ENCODE results near the gene ARNT2. TPM values are rescaled to one million over a fixed set of nuclear protein-coding genes. Genes with fewer than 3 reads are reported as not detected.

ARNT2 gene
- total RNA-seq, 2 experiments from 2014 or later: not detected

DNA sequence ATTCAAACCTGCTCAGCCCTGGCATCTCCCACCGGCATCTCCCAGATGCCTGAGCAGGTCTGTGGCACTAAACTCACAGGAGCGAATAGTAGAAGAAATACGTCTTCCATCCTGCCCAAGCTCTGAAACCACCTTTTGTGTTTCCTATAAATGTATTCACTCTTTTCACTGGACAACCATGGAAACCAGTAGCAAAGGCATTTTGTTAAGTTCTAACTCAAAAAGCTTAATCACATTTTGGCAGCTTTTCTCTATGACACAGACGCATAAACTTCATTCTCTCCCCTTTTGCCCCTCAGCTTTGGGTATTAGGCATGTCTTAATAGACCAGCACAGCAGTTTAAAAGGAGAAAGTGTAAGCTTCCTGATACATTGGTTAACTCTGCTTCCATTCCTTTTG lies 24.5 kb upstream of the ARNT2 start:
- no peak overlapping the region for H3K4me2 ChIP-seq (ENCODE audit: low read length)
- no TSS peak for BruUV-seq (replicated peaks)
- H3K79me2 ChIP-seq (ENCODE audit: insufficient read depth, low read depth, low read length): no peaks in the 10 kb centered on the region

DNA sequence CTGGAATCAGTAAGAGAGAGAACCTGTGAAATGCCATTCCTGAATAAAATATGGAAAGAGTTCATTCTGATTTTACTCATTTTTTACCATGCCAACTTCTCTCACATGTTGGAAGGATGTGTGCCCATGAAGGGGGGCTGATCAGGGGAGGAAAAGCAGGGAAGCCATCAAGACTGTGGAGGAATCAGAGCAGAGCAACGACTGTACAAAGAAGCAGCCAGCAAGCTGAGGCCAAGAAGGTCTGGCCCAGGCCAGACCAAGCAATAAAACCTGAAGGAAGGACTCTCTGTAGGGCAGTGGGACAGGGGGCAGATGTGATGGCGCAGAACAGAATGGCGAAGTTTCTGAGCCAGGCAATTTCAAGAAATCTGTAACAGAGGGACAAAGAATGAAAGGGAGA lies 24.0 kb upstream of the ARNT2 start:
- Histone ChIP-seq H3K27ac (ENCODE audit: low read depth, low read length, poor library complexity, severe bottlenecking) (no peak overlapping the region), H3K9me2 (ENCODE audit: insufficient read depth, low read length) (no peaks in the 10 kb centered on the region), H3K4me2 (ENCODE audit: low read length) (no peak overlapping the region), H3K36me3 (ENCODE audit: insufficient read depth, low read length) (no peaks in the 10 kb centered on the region), H3K4me1 (ENCODE audit: insufficient read depth, low read length, poor library complexity, severe bottlenecking) (no peaks in the 10 kb centered on the region), H3K79me2 (ENCODE audit: insufficient read depth, low read depth, low read length) (no peaks in the 10 kb centered on the region), H4K20me1 (ENCODE audit: insufficient read depth, low read length) (no peaks in the 10 kb centered on the region), H3K4me3 (ENCODE audit: low read depth, low read length, poor library complexity, severe bottlenecking) (no peak overlapping the region), H3K9me3 (ENCODE audit: low read length) (no peaks in the 10 kb centered on the region), H2AFZ (ENCODE audit: low read length) (no peak overlapping the region)
- DNase-seq (ENCODE audit: low spot score): no peak
- CTCF ChIA-PET (ENCODE audit: unreplicated experiment): no interaction called here
- TF ChIP-seq, protein P1, sequence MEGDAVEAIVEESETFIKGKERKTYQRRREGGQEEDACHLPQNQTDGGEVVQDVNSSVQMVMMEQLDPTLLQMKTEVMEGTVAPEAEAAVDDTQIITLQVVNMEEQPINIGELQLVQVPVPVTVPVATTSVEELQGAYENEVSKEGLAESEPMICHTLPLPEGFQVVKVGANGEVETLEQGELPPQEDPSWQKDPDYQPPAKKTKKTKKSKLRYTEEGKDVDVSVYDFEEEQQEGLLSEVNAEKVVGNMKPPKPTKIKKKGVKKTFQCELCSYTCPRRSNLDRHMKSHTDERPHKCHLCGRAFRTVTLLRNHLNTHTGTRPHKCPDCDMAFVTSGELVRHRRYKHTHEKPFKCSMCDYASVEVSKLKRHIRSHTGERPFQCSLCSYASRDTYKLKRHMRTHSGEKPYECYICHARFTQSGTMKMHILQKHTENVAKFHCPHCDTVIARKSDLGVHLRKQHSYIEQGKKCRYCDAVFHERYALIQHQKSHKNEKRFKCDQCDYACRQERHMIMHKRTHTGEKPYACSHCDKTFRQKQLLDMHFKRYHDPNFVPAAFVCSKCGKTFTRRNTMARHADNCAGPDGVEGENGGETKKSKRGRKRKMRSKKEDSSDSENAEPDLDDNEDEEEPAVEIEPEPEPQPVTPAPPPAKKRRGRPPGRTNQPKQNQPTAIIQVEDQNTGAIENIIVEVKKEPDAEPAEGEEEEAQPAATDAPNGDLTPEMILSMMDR (conservative IDR thresholded peaks at IDR 0.05; ENCODE audit: low read length): no peak
- no peak for TF ChIP-seq EZH2phosphoT487 (IDR thresholded peaks at IDR 0.05; ENCODE audit: borderline replicate concordance, low read depth, low read length)
- no TSS peak for BruUV-seq (replicated peaks)
- intact Hi-C loops (cut with micrococcal nuclease; ENCODE audit: unreplicated experiment): no loop called here
- POLR2A ChIA-PET: no interaction called here

More for the DNA sequence above, 24.5 kb upstream of the ARNT2 start:
- Histone ChIP-seq H3K36me3 (ENCODE audit: insufficient read depth, low read length) (no peaks in the 10 kb centered on the region), H3K4me3 (ENCODE audit: low read depth, low read length, poor library complexity, severe bottlenecking) (no peak overlapping the region), H2AFZ (ENCODE audit: low read length) (no peak overlapping the region), H3K9me2 (ENCODE audit: insufficient read depth, low read length) (no peaks in the 10 kb centered on the region), H3K27ac (ENCODE audit: low read depth, low read length, poor library complexity, severe bottlenecking) (no peak overlapping the region), H4K20me1 (ENCODE audit: insufficient read depth, low read length) (no peaks in the 10 kb centered on the region), H3K4me1 (ENCODE audit: insufficient read depth, low read length, poor library complexity, severe bottlenecking) (no peaks in the 10 kb centered on the region), H3K9me3 (ENCODE audit: low read length) (no peaks in the 10 kb centered on the region)
- ChIA-PET POLR2A (no interaction called here), CTCF (ENCODE audit: unreplicated experiment) (no interaction called here)
- no peak for TF ChIP-seq EZH2phosphoT487 (IDR thresholded peaks at IDR 0.05; ENCODE audit: borderline replicate concordance, low read depth, low read length)
- TF ChIP-seq, protein P1 (conservative IDR thresholded peaks at IDR 0.05; ENCODE audit: low read length): no peak
- intact Hi-C loops (cut with micrococcal nuclease; ENCODE audit: unreplicated experiment): no loop called here
- DNase-seq (ENCODE audit: low spot score): no peak

DNA sequence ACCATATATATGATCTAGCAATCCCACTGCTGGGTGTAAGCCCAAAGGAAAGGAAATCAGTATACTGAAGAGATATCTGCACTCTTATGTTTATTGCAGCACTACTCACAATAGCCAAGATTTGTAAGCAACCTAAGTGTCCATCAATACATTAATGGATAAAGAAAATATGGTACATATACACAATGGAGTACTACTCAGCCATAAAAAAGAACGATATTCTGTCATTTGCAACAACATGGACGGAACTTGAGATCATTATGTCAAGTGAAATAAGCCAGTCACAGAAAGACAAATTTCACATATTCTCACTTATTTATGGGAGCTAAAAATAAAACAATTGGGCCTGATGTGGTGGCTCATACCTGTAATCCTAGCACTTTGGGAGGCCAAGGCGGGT lies 21.9 kb upstream of the ARNT2 start:
- Histone ChIP-seq H3K79me2 (ENCODE audit: insufficient read depth, low read depth, low read length) (no peaks in the 10 kb centered on the region), H3K4me2 (ENCODE audit: low read length) (no peak overlapping the region), H4K20me1 (ENCODE audit: insufficient read depth, low read length) (no peaks in the 10 kb centered on the region), H3K4me1 (ENCODE audit: insufficient read depth, low read length, poor library complexity, severe bottlenecking) (no peaks in the 10 kb centered on the region), H2AFZ (ENCODE audit: low read length) (no peak overlapping the region), H3K9me2 (ENCODE audit: insufficient read depth, low read length) (no peaks in the 10 kb centered on the region), H3K9me3 (ENCODE audit: low read length) (no peaks in the 10 kb centered on the region), H3K36me3 (ENCODE audit: insufficient read depth, low read length) (no peaks in the 10 kb centered on the region), H3K4me3 (ENCODE audit: low read depth, low read length, poor library complexity, severe bottlenecking) (no peak overlapping the region), H3K27ac (ENCODE audit: low read depth, low read length, poor library complexity, severe bottlenecking) (no peak overlapping the region)
- DNase-seq (ENCODE audit: low spot score): no peak
- TF ChIP-seq, protein P1 (conservative IDR thresholded peaks at IDR 0.05; ENCODE audit: low read length): no peak
- TF ChIP-seq EZH2phosphoT487 (IDR thresholded peaks at IDR 0.05; ENCODE audit: borderline replicate concordance, low read depth, low read length): no peak
- no TSS peak for BruUV-seq (replicated peaks)
- ChIA-PET CTCF (ENCODE audit: unreplicated experiment) (no interaction called here), POLR2A (interaction anchor here (1.3 kb wide), 1 partner anchor 9 kb away, joined by 3 read pairs; no protein-coding TSS in a partner anchor)
- intact Hi-C loops (cut with micrococcal nuclease; ENCODE audit: unreplicated experiment): no loop called here

Data from OCI-LY7 (cell line).